H9 (cell line): ENCODE measurements around the gene AP1B1. TPM values are rescaled to one million over a fixed set of nuclear protein-coding genes. Genes with fewer than 3 reads are reported as not detected.

Source experiments
- DNase-seq: peaks from one replicate; pipeline ENCODE4 v3.0.0-alpha.2; 2017
- H2AFZ ChIP-seq: one replicate; pipeline ENCODE4 v1.6.1; 2013; ENCODE audit warnings: mild to moderate bottlenecking, low read length, control low read depth, moderate library complexity
- H2AK5ac ChIP-seq: 2 replicates; pipeline ENCODE4 v1.6.1; 2013; ENCODE audit warnings: low read length, control low read depth, mixed read lengths; ENCODE audit not compliant: insufficient read length
- H2BK120ac ChIP-seq: one replicate; pipeline ENCODE4 v1.6.1; 2013; ENCODE audit warnings: low read depth, mild to moderate bottlenecking, low read length, control low read depth, inconsistent platforms; ENCODE audit not compliant: poor library complexity, severe bottlenecking
- H2BK12ac ChIP-seq: 2 replicates; pipeline ENCODE4 v1.6.1; 2013; ENCODE audit warnings: low read length, control low read depth, mixed read lengths, low read depth; ENCODE audit not compliant: insufficient read length
- H2BK15ac ChIP-seq: 2 replicates; pipeline ENCODE4 v1.6.1; 2013; ENCODE audit warnings: low read depth, low read length, control low read depth
- H2BK20ac ChIP-seq: one replicate; pipeline ENCODE4 v1.6.1; 2013; ENCODE audit warnings: low read depth, mild to moderate bottlenecking, low read length, control low read depth, inconsistent platforms; ENCODE audit not compliant: poor library complexity, severe bottlenecking
- H2BK5ac ChIP-seq: 2 replicates; pipeline ENCODE4 v1.6.1; 2013; ENCODE audit warnings: low read length, control low read depth, mixed read lengths; ENCODE audit not compliant: insufficient read length
- H3K14ac ChIP-seq: 2 replicates; pipeline ENCODE4 v1.6.1; 2013; ENCODE audit warnings: low read length, control low read depth; ENCODE audit not compliant: insufficient read depth
- H3K18ac ChIP-seq: 2 replicates; pipeline ENCODE4 v1.6.1; 2013; ENCODE audit warnings: low read depth, mild to moderate bottlenecking, mixed read lengths, low read length, control low read depth; ENCODE audit not compliant: insufficient read length
- H3K23ac ChIP-seq: 2 replicates; pipeline ENCODE4 v1.6.1; 2013; ENCODE audit warnings: low read length, control low read depth, mixed read lengths, low read depth; ENCODE audit not compliant: insufficient read length
- H3K23me2 ChIP-seq: 2 replicates; pipeline ENCODE4 v1.6.1; 2013; ENCODE audit warnings: low read depth, mild to moderate bottlenecking, mixed read lengths, low read length, control low read depth; ENCODE audit not compliant: insufficient read length, poor library complexity, severe bottlenecking
- H3K27ac ChIP-seq: 2 replicates; pipeline ENCODE4 v1.5.1; 2013; ENCODE audit warnings: low read length, control low read depth, mixed read lengths, low read depth; ENCODE audit not compliant: insufficient read length
- H3K27me3 ChIP-seq: 2 replicates; pipeline ENCODE4 v1.6.1; 2013; ENCODE audit warnings: low read length, control low read depth, inconsistent platforms; ENCODE audit not compliant: insufficient read depth
- H3K4ac ChIP-seq: 2 replicates; pipeline ENCODE4 v1.6.1; 2013; ENCODE audit warnings: low read depth, mild to moderate bottlenecking, control low read depth, inconsistent platforms, low read length, moderate library complexity
- H3K4me1 ChIP-seq: 2 replicates; pipeline ENCODE4 v1.6.1; 2013; ENCODE audit warnings: low read length, control low read depth, inconsistent platforms; ENCODE audit not compliant: insufficient read depth
- H3K4me2 ChIP-seq: 2 replicates; pipeline ENCODE4 v1.6.1; 2013; ENCODE audit warnings: low read length, control low read depth, mixed read lengths; ENCODE audit not compliant: insufficient read length, insufficient read depth
- H3K56ac ChIP-seq: 2 replicates; pipeline ENCODE4 v1.6.1; 2013; ENCODE audit warnings: low read depth, mild to moderate bottlenecking, mixed read lengths, low read length, control low read depth; ENCODE audit not compliant: insufficient read length
- H3K79me1 ChIP-seq: 2 replicates; pipeline ENCODE4 v1.6.1; 2013; ENCODE audit warnings: low read depth, mild to moderate bottlenecking, moderate library complexity, low read length, control low read depth, inconsistent platforms; ENCODE audit not compliant: insufficient read depth, poor library complexity, severe bottlenecking
- H3K79me2 ChIP-seq: 2 replicates; pipeline ENCODE4 v1.6.1; 2013; ENCODE audit warnings: low read length, control low read depth, inconsistent platforms; ENCODE audit not compliant: insufficient read depth
- H3K9ac ChIP-seq: 2 replicates; pipeline ENCODE4 v1.6.1; 2013; ENCODE audit warnings: low read length, control low read depth, mixed read lengths; ENCODE audit not compliant: insufficient read length; ENCODE audit errors: extremely low read depth
- H3K9me3 ChIP-seq: one replicate; pipeline ENCODE4 v1.6.1; 2013; ENCODE audit warnings: low read depth, low read length, inconsistent platforms; ENCODE audit not compliant: control insufficient read depth
- H3T11ph ChIP-seq: one replicate; pipeline ENCODE4 v1.6.1; 2013; ENCODE audit warnings: mild to moderate bottlenecking, low read length, control low read depth, inconsistent platforms
- H4K20me1 ChIP-seq: one replicate; pipeline ENCODE4 v1.6.1; 2013; ENCODE audit not compliant: control insufficient read depth, insufficient read length, insufficient read depth
- H4K5ac ChIP-seq: 2 replicates; pipeline ENCODE4 v1.6.1; 2013; ENCODE audit warnings: low read depth, mild to moderate bottlenecking, mixed read lengths, low read length, control low read depth; ENCODE audit not compliant: insufficient read length
- H4K8ac ChIP-seq: replicated peaks from 2 replicates; pipeline ENCODE4 v1.6.1; 2013; ENCODE audit warnings: low read length, control low read depth, mixed read lengths, low read depth; ENCODE audit not compliant: insufficient read length
- H4K91ac ChIP-seq: 2 replicates; pipeline ENCODE4 v1.6.1; 2013; ENCODE audit warnings: low read depth, mild to moderate bottlenecking, moderate library complexity, mixed read lengths, low read length, control low read depth; ENCODE audit not compliant: insufficient read length
- H3K27ac Mint-ChIP-seq, 3 experiments: 2 replicates in 2 of 3; 3 replicates in 1 of 3; pipeline ENCODE4 v1.8.0; 2020 to 2021; ENCODE audit warnings: mixed read lengths in 3 of 3, mild to moderate bottlenecking in 1 of 3, moderate library complexity in 1 of 3
- H3K27me3 Mint-ChIP-seq: 2 replicates; pipeline ENCODE4 v1.8.0; 2021; ENCODE audit warnings: low read depth, mild to moderate bottlenecking, moderate library complexity, mixed read lengths
- H3K36me3 Mint-ChIP-seq, 3 experiments: 2 replicates in 2 of 3; 3 replicates in 1 of 3; pipeline ENCODE4 v1.8.0; 2020 to 2021; ENCODE audit warnings: low read depth in 3 of 3, mixed read lengths in 3 of 3; ENCODE audit not compliant: insufficient read depth in 1 of 3
- H3K4me1 Mint-ChIP-seq, 2 experiments: 2 replicates each; pipeline ENCODE4 v1.8.0; 2020; ENCODE audit warnings: mixed read lengths in 2 of 2
- H3K4me3 Mint-ChIP-seq, 2 experiments: 2 replicates in 1 of 2; 3 replicates in 1 of 2; pipeline ENCODE4 v1.8.0; 2020 to 2021; ENCODE audit warnings: mild to moderate bottlenecking in 2 of 2, mixed read lengths in 2 of 2, moderate library complexity in 1 of 2
- H3K9me3 Mint-ChIP-seq, 2 experiments: 2 replicates in 1 of 2; 3 replicates in 1 of 2; pipeline ENCODE4 v1.8.0; 2020; ENCODE audit warnings: mild to moderate bottlenecking in 2 of 2, mixed read lengths in 2 of 2, moderate library complexity in 1 of 2
- WGBS: extraction: QIAGEN DNeasy Blood & Tissue Kit; methylation state at CpG from one replicate; pipeline ENCODE4 v1.1.7; 2013; ENCODE audit warnings: missing lambda C conversion rate, low lambda C conversion rate, mixed read lengths; ENCODE audit not compliant: insufficient read length; ENCODE audit errors: extremely low coverage; 5-methylcytosine and 5-hydroxymethylcytosine counted together
- total RNA-seq: library from RNA; stranded (reverse); gene quantifications from 2 replicates; pipeline ENCODE4 v1.2.1, GENCODE V29; 2021
- TF ChIP-seq, protein P1 (sequence below): fragments of 200-600 bp; sonication (generic); conservative IDR thresholded peaks from 3 replicates; pipeline ENCODE4 v1.8.0; 2021; ENCODE audit warnings: antibody characterized with exemption, mild to moderate bottlenecking

The AP1B1 gene
- total RNA-seq, 1 experiment from 2014 or later = 64.0 TPM

- no peak overlapping the region; a peak in 1 of 7 replicates for H3K27ac Mint-ChIP-seq
- peak overlapping the region; percentile 35 for H3K4me2 ChIP-seq
- no peak overlapping the region for H4K91ac ChIP-seq
- peaks cover 0 to 3% of the 10 kb centered on the region in 2 experiments; a peak in 2 of 5 replicates for H3K9me3 Mint-ChIP-seq
- H3K4me1 Mint-ChIP-seq = peaks cover 15 to 32% of the 10 kb centered on the region in 2 experiments
- H3K18ac ChIP-seq = no peak overlapping the region
- no peaks in the 10 kb centered on the region; a peak in 2 of 7 replicates for H3K36me3 Mint-ChIP-seq
- no peaks in the 10 kb centered on the region for H3K79me2 ChIP-seq
- peak overlapping the region; percentile 72 to 92 for H3K4me3 Mint-ChIP-seq
- H2BK15ac ChIP-seq = no peak overlapping the region
- no CpG with 5 or more reads among the region's 20 CpGs for WGBS
- H2BK5ac ChIP-seq = no peak overlapping the region
- TF ChIP-seq, protein P1, sequence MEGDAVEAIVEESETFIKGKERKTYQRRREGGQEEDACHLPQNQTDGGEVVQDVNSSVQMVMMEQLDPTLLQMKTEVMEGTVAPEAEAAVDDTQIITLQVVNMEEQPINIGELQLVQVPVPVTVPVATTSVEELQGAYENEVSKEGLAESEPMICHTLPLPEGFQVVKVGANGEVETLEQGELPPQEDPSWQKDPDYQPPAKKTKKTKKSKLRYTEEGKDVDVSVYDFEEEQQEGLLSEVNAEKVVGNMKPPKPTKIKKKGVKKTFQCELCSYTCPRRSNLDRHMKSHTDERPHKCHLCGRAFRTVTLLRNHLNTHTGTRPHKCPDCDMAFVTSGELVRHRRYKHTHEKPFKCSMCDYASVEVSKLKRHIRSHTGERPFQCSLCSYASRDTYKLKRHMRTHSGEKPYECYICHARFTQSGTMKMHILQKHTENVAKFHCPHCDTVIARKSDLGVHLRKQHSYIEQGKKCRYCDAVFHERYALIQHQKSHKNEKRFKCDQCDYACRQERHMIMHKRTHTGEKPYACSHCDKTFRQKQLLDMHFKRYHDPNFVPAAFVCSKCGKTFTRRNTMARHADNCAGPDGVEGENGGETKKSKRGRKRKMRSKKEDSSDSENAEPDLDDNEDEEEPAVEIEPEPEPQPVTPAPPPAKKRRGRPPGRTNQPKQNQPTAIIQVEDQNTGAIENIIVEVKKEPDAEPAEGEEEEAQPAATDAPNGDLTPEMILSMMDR = no peak
- H3K23ac ChIP-seq = no peak overlapping the region
- no peaks in the 10 kb centered on the region for H4K20me1 ChIP-seq
- H3K4ac ChIP-seq = no peak overlapping the region
- no peak overlapping the region for H4K8ac ChIP-seq
- H3K23me2 ChIP-seq = peaks cover 8% of the 10 kb centered on the region
- no peak overlapping the region for H2AFZ ChIP-seq
- H3T11ph ChIP-seq = no peak overlapping the region
- no peak overlapping the region for H3K56ac ChIP-seq
- H3K27ac ChIP-seq = no peak overlapping the region
- H3K9ac ChIP-seq = no peak overlapping the region
- no peaks in the 10 kb centered on the region for H3K79me1 ChIP-seq
- H2BK120ac ChIP-seq = no peak overlapping the region
- no peaks in the 10 kb centered on the region for H3K4me1 ChIP-seq
- H3K27me3 Mint-ChIP-seq = peaks cover 14% of the 10 kb centered on the region
- H2BK12ac ChIP-seq = no peak overlapping the region
- no peak for DNase-seq
- H2BK20ac ChIP-seq = no peak overlapping the region
- no peak overlapping the region for H3K14ac ChIP-seq
- H3K27me3 ChIP-seq = no peaks in the 10 kb centered on the region
- no peaks in the 10 kb centered on the region for H3K9me3 ChIP-seq
- H4K5ac ChIP-seq = no peak overlapping the region
- H2AK5ac ChIP-seq = no peak overlapping the region
These were observed 80.7 kb downstream of the AP1B1 start for GRCh38 chr22:29307596-29308147.
